ENCODE data around the gene SMG6. TPM values are rescaled to one million over a fixed set of nuclear protein-coding genes. Genes with fewer than 3 reads are reported as not detected.

The SMG6 gene
- polyA plus RNA-seq, 4 donors: 15.9 to 17.1 (median 16.4) TPM

DNA sequence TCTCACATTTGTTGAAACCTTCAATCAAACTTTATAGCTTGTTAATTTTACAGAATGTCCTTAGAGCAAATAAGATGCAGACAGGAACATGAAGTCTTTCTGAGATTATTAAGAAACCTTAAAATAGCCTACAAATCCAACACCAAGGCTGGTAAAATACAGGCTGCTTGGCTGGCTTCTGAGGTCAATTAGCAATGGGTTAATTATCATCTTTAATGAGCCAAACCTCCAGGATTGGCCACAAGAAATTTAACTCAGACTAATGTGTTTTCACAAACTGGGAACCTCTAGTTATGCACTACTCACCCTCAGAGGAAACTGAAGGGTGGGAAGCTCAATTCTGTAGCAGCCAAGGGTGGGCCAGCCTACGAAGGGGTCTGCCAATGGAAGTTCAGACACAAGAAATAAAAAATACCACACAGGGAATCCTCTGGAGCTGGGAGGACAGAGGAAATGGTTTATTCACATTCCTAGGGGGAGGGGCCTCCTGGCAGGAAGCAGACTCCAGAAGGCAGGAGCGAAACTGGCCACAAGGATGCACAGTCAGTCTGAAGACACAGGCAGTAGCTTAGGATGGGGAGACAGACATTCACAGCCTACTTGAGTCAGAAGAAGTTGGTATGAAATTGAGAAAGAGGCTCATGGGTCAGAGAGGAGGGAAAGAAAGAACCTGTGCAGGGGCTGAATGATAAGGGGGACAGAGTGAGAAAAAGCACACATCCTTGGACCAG lies 212.6 kb downstream of the SMG6 start:
- H3K4me1 ChIP-seq (ENCODE audit: control insufficient read depth in 3 of 3, insufficient read depth in 2 of 3, low read depth in 1 of 3, low read length in 2 of 3): peaks cover 9 to 51% (median 17%) of the 10 kb centered on the region in 3 donors
- DNase-seq: peak in 1 of 2 donors; percentile 50
- H3K4me3 ChIP-seq (ENCODE audit: low read depth in 1 of 3, low read length in 3 of 3): no peak overlapping the region
- no peak for FAIRE-seq
- WGBS, 3 donors: 51 to 76% (median 66%) methylated on average over 2 of the region's 2 CpGs
- peaks cover 0 to 47% (median 0%) of the 10 kb centered on the region in 3 donors for H3K36me3 ChIP-seq (ENCODE audit: control insufficient read depth in 3 of 3, insufficient read depth in 2 of 3, low read depth in 1 of 3, low read length in 3 of 3)
- H3K27me3 ChIP-seq (ENCODE audit: control insufficient read depth in 3 of 3, insufficient read depth in 3 of 3, low read length in 3 of 3): no peaks in the 10 kb centered on the region
- peak overlapping the region; percentile 45 to 95 (median 87) for H3K27ac ChIP-seq (ENCODE audit: low read depth in 1 of 3, low read length in 2 of 3)
- no peaks in the 10 kb centered on the region for H3K9me3 ChIP-seq (ENCODE audit: control insufficient read depth in 2 of 2, insufficient read depth in 1 of 2, low read depth in 1 of 2, low read length in 1 of 2)

DNA sequence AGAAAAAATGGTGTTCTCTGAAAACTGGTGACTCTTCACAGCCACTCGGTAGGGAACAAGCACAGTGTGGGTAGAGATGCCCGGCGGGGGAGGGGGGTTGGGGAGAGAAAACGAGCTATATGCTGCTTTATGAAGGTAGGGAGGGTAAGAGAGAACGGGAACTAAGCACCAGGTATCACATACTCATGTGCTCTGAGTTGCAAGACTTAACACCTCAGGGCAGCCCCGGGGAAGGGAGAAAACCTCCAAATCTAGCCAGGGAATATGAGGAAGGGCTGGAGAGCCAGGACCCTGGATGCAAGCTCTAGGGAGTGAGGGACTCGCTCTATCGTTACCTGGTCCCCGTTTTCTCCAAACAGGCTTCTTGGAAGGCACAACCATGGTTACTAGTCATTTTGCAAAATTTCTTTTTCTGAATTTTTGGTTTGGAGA lies 213.4 kb downstream of the SMG6 start:
- WGBS, 3 donors: 58 to 75% (median 66%) methylated on average over 9 of the region's 9 CpGs
- Histone ChIP-seq H3K27me3 (ENCODE audit: control insufficient read depth in 3 of 3, insufficient read depth in 3 of 3, low read length in 3 of 3) (no peaks in the 10 kb centered on the region), H3K9me3 (ENCODE audit: control insufficient read depth in 2 of 2, insufficient read depth in 1 of 2, low read depth in 1 of 2, low read length in 1 of 2) (no peaks in the 10 kb centered on the region), H3K4me3 (ENCODE audit: low read depth in 1 of 3, low read length in 3 of 3) (peak overlapping the region in 1 of 3 donors; percentile 36), H3K27ac (ENCODE audit: low read depth in 1 of 3, low read length in 2 of 3) (peak overlapping the region; percentile 87 to 95 (median 92)), H3K36me3 (ENCODE audit: control insufficient read depth in 3 of 3, insufficient read depth in 2 of 3, low read depth in 1 of 3, low read length in 3 of 3) (peaks cover 0 to 51% (median 0%) of the 10 kb centered on the region in 3 donors), H3K4me1 (ENCODE audit: control insufficient read depth in 3 of 3, insufficient read depth in 2 of 3, low read depth in 1 of 3, low read length in 2 of 3) (peaks cover 14 to 54% (median 24%) of the 10 kb centered on the region in 3 donors)
- DNase-seq: no peak
- no peak for FAIRE-seq

DNA sequence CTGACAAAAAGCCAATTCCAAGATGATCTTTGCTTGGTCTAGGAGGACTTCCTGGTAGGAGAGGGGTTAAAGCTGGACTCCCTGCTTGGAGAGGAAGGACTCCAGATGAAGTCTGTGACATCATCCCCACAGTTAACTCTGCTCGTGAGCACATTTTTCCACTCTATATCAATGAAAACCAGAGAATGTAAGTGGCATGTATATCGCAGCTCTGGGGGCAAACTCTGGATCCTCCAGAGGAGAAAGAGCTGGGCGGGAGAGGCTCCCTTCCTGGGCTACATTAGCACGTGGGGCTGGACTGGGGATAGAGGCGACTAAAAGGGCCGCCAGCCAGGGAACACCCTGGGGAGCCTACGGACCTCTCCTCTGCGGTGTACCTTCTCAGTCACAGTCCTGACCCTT lies 214.6 kb downstream of the SMG6 start:
- H3K4me3 ChIP-seq (ENCODE audit: low read depth in 1 of 3, low read length in 3 of 3): peak overlapping the region in 2 of 3 donors; percentile 30 to 36
- no peaks in the 10 kb centered on the region for H3K9me3 ChIP-seq (ENCODE audit: control insufficient read depth in 2 of 2, insufficient read depth in 1 of 2, low read depth in 1 of 2, low read length in 1 of 2)
- 5 to 16% (median 11%) methylated on average over 8 of the region's 8 CpGs for WGBS, 3 donors
- FAIRE-seq (no peak), DNase-seq (peak in 1 of 2 donors; percentile 49)
- peaks cover 14 to 60% (median 25%) of the 10 kb centered on the region in 3 donors for H3K4me1 ChIP-seq (ENCODE audit: control insufficient read depth in 3 of 3, insufficient read depth in 2 of 3, low read depth in 1 of 3, low read length in 2 of 3)
- H3K36me3 ChIP-seq (ENCODE audit: control insufficient read depth in 3 of 3, insufficient read depth in 2 of 3, low read depth in 1 of 3, low read length in 3 of 3): peaks cover 0 to 50% (median 0%) of the 10 kb centered on the region in 3 donors
- no peaks in the 10 kb centered on the region for H3K27me3 ChIP-seq (ENCODE audit: control insufficient read depth in 3 of 3, insufficient read depth in 3 of 3, low read length in 3 of 3)
- peak overlapping the region; percentile 87 to 95 (median 92) for H3K27ac ChIP-seq (ENCODE audit: low read depth in 1 of 3, low read length in 2 of 3)

DNA sequence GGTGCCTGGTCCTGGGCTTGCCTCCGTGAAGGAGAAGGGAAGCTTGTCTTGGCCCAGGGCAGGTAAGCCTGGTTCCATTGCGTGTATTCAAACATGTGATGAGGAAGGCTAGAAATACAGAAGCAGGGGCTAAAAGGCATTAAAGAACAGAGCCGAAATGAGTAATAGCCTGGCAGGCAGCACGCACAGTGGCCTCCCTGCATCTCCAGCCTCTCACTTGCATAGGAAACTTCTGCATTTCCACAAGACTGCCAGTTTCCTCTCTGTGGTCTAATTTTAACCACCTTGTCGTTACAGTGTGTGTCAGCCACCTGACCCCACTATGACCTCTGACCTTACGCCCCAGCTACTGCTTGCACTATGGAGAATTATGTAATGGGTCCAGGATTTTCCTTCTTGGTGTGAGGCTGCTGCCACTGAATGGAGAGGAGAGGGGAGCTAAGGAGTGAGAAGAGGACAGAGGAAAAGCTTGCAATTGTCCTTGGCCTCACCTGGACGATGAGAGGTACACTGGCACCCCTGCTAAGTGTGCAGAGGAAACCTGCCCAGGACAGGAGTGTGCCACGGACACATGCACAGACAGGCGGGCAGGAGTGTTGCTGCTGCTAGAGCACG lies 215.9 kb downstream of the SMG6 start:
- Histone ChIP-seq H3K27ac (ENCODE audit: low read depth in 1 of 3, low read length in 2 of 3) (peak overlapping the region; percentile 34 to 95 (median 87)), H3K4me3 (ENCODE audit: low read depth in 1 of 3, low read length in 3 of 3) (no peak overlapping the region), H3K9me3 (ENCODE audit: control insufficient read depth in 2 of 2, insufficient read depth in 1 of 2, low read depth in 1 of 2, low read length in 1 of 2) (no peaks in the 10 kb centered on the region), H3K4me1 (ENCODE audit: control insufficient read depth in 3 of 3, insufficient read depth in 2 of 3, low read depth in 1 of 3, low read length in 2 of 3) (peaks cover 18 to 73% (median 30%) of the 10 kb centered on the region in 3 donors), H3K36me3 (ENCODE audit: control insufficient read depth in 3 of 3, insufficient read depth in 2 of 3, low read depth in 1 of 3, low read length in 3 of 3) (peaks cover 0 to 46% (median 0%) of the 10 kb centered on the region in 3 donors), H3K27me3 (ENCODE audit: control insufficient read depth in 3 of 3, insufficient read depth in 3 of 3, low read length in 3 of 3) (no peaks in the 10 kb centered on the region)
- no peak for DNase-seq
- WGBS, 3 donors: 53 to 86% (median 65%) methylated on average over 10 of the region's 10 CpGs
- no peak for FAIRE-seq

DNA sequence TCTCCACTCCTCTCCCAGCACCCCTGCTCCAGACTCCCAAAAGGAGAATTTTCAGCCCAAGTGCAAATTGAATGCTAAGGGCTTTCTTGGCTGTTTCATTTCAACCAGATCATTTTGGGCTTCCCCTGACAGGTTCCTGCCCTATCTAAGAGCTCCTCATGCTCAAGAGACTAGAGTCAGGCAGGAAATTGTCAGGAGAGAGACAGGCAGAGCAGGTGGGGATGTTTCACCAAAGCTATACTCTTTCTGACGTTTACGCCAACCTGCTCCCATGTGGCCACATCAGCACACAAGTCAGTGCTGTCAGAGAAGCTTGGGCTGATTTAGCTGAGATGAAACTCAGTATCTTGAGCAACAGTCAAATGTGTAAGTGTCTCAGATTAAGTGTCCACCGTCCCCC lies 217.3 kb downstream of the SMG6 start:
- Histone ChIP-seq H3K27ac (ENCODE audit: low read depth in 1 of 3, low read length in 2 of 3) (peak overlapping the region; percentile 89 to 97 (median 95)), H3K36me3 (ENCODE audit: control insufficient read depth in 3 of 3, insufficient read depth in 2 of 3, low read depth in 1 of 3, low read length in 3 of 3) (peaks cover 0 to 53% (median 0%) of the 10 kb centered on the region in 3 donors), H3K27me3 (ENCODE audit: control insufficient read depth in 3 of 3, insufficient read depth in 3 of 3, low read length in 3 of 3) (no peaks in the 10 kb centered on the region), H3K9me3 (ENCODE audit: control insufficient read depth in 2 of 2, insufficient read depth in 1 of 2, low read depth in 1 of 2, low read length in 1 of 2) (no peaks in the 10 kb centered on the region), H3K4me3 (ENCODE audit: low read depth in 1 of 3, low read length in 3 of 3) (no peak overlapping the region), H3K4me1 (ENCODE audit: control insufficient read depth in 3 of 3, insufficient read depth in 2 of 3, low read depth in 1 of 3, low read length in 2 of 3) (peaks cover 24 to 85% (median 33%) of the 10 kb centered on the region in 3 donors)
- FAIRE-seq (no peak), DNase-seq (no peak)
- WGBS, 3 donors: 63 to 81% (median 64%) methylated on average over 3 of the region's 3 CpGs

DNA sequence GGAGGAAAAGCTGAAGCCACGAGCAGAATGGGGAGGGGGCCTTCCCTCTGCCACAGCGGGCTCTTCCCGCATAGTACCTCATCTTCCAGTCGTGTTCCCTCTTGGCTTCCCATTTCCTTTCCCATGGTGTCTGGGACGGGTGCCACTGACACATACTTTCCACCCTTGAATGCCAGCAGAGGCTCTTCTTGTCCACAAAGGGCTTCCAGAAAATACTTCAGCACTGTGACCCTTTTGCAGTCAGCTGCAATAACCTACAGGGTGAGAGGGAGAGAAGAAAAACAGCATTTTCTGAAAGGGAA lies 218.0 kb downstream of the SMG6 start:
- 47 to 74% (median 72%) methylated on average over 5 of the region's 5 CpGs for WGBS, 3 donors
- Histone ChIP-seq H3K4me1 (ENCODE audit: control insufficient read depth in 3 of 3, insufficient read depth in 2 of 3, low read depth in 1 of 3, low read length in 2 of 3) (peaks cover 27 to 87% (median 33%) of the 10 kb centered on the region in 3 donors), H3K4me3 (ENCODE audit: low read depth in 1 of 3, low read length in 3 of 3) (no peak overlapping the region)

DNA sequence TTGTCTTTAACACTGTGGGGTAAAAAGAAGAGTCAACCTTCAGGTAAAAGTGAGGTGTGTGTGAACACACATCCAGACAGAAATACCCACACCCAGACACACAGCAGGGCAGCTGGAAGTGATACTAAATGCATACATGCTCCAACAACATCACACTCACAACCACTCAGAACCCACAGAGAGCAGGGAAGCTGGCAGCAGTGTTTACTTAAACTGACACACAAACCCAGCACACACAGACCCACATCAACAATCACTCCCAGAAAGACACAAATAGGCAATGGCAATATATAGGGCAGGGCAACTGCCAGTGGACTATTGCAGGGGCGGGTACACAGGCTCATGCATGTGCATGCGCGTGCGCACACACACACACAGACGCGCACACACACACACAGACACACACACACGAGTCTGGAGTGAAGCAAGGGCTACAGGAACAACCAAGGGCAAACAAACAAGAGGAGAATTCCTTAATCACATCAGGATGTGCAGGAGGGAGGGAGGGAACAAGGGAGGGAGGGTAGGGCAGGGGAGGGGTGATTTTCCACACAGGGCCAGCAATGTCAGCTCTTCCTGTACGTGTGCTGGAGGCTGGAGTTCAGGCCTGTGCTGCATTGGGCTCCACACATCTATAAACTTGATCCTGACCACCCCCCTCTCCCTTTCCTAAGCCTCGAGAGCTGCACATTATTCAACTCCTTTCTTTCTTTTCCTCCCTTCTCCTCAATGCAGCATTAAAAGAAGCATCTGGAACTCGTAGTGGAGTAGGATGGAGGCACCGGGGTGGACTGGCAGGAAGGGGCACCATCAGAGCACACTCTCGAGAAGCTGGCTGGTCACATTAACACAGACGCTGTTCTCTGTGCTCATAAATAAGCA lies 218.6 kb downstream of the SMG6 start:
- no peak overlapping the region for H3K4me3 ChIP-seq (ENCODE audit: low read depth in 1 of 3, low read length in 3 of 3)
- H3K4me1 ChIP-seq (ENCODE audit: control insufficient read depth in 3 of 3, insufficient read depth in 2 of 3, low read depth in 1 of 3, low read length in 2 of 3): peaks cover 27 to 85% (median 33%) of the 10 kb centered on the region in 3 donors
- DNase-seq: peak; percentile 84 to 87
- H3K27ac ChIP-seq (ENCODE audit: low read depth in 1 of 3, low read length in 2 of 3): peak overlapping the region; percentile 89 to 97 (median 95)
- H3K9me3 ChIP-seq (ENCODE audit: control insufficient read depth in 2 of 2, insufficient read depth in 1 of 2, low read depth in 1 of 2, low read length in 1 of 2): no peaks in the 10 kb centered on the region
- 39 to 52% (median 49%) methylated on average over 13 of the region's 13 CpGs for WGBS, 3 donors
- FAIRE-seq: no peak
- peaks cover 0 to 62% (median 0%) of the 10 kb centered on the region in 3 donors for H3K36me3 ChIP-seq (ENCODE audit: control insufficient read depth in 3 of 3, insufficient read depth in 2 of 3, low read depth in 1 of 3, low read length in 3 of 3)
- H3K27me3 ChIP-seq (ENCODE audit: control insufficient read depth in 3 of 3, insufficient read depth in 3 of 3, low read length in 3 of 3): no peaks in the 10 kb centered on the region

More for the DNA sequence above, 218.0 kb downstream of the SMG6 start:
- Histone ChIP-seq H3K9me3 (ENCODE audit: control insufficient read depth in 2 of 2, insufficient read depth in 1 of 2, low read depth in 1 of 2, low read length in 1 of 2) (no peaks in the 10 kb centered on the region), H3K27me3 (ENCODE audit: control insufficient read depth in 3 of 3, insufficient read depth in 3 of 3, low read length in 3 of 3) (no peaks in the 10 kb centered on the region), H3K27ac (ENCODE audit: low read depth in 1 of 3, low read length in 2 of 3) (peak overlapping the region; percentile 89 to 97 (median 95)), H3K36me3 (ENCODE audit: control insufficient read depth in 3 of 3, insufficient read depth in 2 of 3, low read depth in 1 of 3, low read length in 3 of 3) (peaks cover 0 to 60% (median 0%) of the 10 kb centered on the region in 3 donors)
- DNase-seq (no peak), FAIRE-seq (no peak)
